Islet of Langerhans (tissue), 1 donor: ENCODE results near the gene ZNF148.

Experiments used
- FAIRE-seq: peaks from one replicate; lab custom pipeline; 2011; peaks lifted over from hg19 to GRCh38; lab: Jason Lieb, UNC

Gene ZNF148

GRCh38 chr3:125332504-125332903 lies 42.6 kb downstream of the ZNF148 start:
- FAIRE-seq, result no peak

DNA sequence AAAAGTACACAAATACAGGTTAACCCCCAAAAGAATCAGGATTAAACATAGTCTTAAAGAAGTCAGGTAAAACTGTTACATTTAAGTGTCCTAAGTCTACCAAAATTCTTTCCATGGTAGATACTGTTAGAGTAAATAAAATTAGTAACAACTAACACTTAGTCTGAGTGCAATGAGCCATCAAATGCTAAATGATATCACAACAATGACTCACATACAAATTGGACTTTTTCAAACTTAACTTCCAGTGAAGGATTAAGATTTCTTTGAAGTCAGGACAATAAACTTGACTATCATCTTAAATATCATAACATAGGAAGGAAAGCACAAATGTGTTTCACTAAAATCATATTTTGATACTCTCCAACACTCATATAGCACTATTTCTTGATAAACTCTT lies 43.9 kb downstream of the ZNF148 start:
- FAIRE-seq, result peak; percentile 90

DNA sequence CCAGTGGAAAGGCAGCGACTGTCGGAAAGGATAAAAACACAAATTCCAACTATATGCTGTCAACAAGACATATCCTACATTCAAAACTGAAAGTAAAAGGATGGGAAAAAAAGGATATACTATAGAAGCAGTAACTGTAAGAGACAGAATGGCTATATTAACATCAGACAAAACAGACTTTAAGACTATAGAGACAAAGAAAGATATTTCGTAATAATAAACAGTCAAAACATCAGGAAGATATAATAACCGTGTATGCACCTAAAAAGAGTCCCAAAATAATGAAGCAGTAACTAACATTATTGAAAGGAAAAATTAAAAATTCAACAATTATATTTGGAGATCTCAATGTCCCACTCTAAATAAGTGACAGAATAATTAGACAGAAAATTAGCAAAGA lies 48.2 kb downstream of the ZNF148 start:
- no peak for FAIRE-seq

DNA sequence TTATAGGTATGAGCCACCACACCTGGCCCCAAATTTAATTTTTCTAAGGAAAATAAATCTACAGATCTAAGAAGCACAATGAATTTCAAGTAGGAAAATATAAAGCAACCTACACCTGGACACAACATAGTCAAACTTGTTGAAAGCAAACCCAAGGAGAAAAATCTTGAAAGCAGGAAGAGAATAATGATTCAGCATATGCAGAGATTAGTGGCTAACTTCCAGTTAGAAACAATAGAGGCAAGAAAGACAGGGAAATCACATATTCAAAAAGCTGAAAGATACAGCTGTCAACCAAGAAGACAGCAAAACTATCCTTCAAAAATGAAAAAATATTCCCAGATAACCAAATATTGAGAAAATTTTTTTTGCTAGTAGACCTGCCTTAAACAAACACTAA lies 49.4 kb downstream of the ZNF148 start:
- no peak for FAIRE-seq

DNA sequence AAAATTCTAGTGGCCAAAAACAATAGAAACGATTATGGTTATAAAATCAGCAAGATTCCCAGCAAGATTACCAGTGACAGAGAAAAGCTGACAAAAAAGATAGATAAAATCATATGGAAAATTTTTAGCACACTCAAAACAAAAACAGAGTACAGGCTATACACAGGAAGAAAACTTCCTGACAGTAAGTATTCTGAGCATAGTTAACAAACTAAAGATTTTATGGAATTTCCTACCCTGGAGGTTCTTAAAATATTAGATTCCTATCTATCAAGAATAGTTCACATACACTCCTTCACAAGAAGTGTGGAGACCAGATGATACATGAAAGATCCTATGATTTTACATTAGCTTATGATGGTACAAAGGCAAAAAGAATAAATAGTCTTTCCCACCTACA lies 50.8 kb downstream of the ZNF148 start:
- FAIRE-seq, result no peak

GRCh38 chr3:125322917-125323316 lies 52.2 kb downstream of the ZNF148 start:
- peak; percentile 77 for FAIRE-seq

- no peak for FAIRE-seq
Observed at GRCh38 chr3:125322166-125322565, 53.0 kb downstream of the ZNF148 start.

GRCh38 chr3:125319765-125320164 lies 55.4 kb downstream of the ZNF148 start:
- no peak for FAIRE-seq

- peak; percentile 58 for FAIRE-seq
Observed at GRCh38 chr3:125318871-125319270, 56.3 kb downstream of the ZNF148 start.

- peak; percentile 91 for FAIRE-seq
Observed at GRCh38 chr3:125318167-125318865, 56.8 kb downstream of the ZNF148 start.

GRCh38 chr3:125317761-125318160 lies 57.4 kb downstream of the ZNF148 start:
- no peak for FAIRE-seq

GRCh38 chr3:125316949-125317348 lies 58.2 kb downstream of the ZNF148 start:
- FAIRE-seq, result no peak

DNA sequence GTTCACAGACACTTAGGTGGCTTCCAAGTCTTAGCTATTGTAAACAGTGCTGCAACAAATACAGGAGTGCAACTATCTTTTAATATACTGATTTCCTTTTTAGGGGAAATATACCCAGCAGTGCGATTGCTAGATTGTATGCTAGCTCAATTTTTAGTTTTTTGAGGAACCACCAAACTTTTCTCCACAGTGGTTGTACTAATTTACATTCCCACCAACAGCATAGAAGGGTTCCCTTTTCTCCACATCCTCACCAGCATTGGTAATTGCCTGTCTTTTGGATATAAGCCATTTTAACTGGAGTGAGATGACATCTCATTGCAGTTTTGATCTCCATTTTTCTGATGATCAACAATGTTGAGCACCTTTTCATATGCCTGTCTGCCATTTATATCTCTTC lies 58.9 kb downstream of the ZNF148 start:
- FAIRE-seq, result no peak

- FAIRE-seq, result no peak
Observed at GRCh38 chr3:125313060-125313635, 62.0 kb downstream of the ZNF148 start.

DNA sequence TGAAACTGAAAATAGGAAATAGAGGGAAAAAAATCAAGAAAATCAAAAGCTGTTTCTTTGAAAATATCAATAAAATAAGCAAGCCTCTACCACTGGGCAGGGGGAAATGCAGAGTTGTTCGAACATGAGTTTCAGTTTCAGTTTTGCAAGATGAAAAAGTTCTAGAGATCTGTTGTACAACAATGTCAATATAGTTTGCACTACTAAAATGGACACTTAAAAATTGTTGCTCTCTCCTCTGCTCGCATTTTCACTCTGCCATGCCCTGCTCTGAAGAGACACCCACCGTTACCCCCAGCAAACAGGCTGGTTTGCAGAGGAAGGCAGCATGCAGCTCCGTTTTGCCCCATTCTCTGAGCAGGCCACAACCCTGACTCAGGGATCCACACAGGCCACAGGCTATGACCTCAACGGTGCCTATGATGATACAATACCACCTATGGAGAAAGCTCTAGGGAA lies 64.5 kb downstream of the ZNF148 start:
- no peak for FAIRE-seq

GRCh38 chr3:125309476-125309875 lies 65.6 kb downstream of the ZNF148 start:
- FAIRE-seq, result no peak

DNA sequence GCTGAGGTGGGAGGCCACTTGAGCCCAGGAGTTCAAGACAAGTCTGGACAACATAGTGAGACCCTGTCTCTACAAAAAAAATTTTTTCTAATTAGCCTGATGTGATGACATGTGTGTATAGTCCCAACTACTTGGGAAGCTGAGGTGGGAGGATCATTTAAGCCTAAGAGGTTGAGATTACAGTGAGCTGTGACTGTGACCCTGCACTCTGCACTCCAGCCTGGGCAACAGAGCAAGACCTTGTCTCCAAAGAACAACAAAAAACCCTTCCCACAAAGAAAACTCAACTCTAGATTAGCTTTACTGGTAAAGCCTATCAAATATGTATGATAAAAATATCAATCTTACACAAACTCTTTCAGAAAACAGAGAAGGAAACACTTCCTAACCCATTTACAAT lies 68.5 kb downstream of the ZNF148 start:
- no peak for FAIRE-seq

GRCh38 chr3:125302932-125303331 lies 72.2 kb downstream of the ZNF148 start:
- FAIRE-seq, result no peak

- no peak for FAIRE-seq
Observed at GRCh38 chr3:125300416-125300815, 74.7 kb downstream of the ZNF148 start.

- FAIRE-seq, result no peak
Observed at GRCh38 chr3:125294411-125294810, 80.7 kb downstream of the ZNF148 start.

- no peak for FAIRE-seq
Observed at GRCh38 chr3:125292015-125292414, 83.1 kb downstream of the ZNF148 start.

DNA sequence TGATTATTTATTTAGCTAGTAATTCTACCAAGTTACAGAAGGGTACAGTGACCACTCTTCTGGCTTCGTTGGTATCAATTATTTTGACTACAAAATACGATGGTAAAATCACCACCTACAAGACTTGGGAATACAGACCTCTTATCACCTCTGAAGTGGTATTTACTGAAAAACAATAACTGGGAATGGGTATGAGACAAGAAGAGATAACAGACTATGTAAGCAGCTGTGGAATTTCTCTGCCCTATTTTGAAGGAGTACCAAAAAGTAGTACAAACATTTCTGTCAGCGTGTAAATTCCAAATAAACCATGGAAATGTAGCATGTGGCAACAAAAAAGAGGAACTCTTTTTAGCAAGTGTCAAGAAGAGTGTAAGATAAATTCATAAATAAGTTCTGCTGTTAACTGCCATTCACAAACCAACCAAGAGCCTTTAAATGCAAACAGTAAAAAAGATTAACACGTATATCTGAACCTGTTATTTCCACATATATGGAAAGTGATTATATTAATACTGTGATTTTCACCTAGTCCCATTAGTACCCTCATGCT lies 85.6 kb downstream of the ZNF148 start:
- FAIRE-seq, result no peak

GRCh38 chr3:125287248-125287647 lies 87.9 kb downstream of the ZNF148 start:
- no peak for FAIRE-seq

GRCh38 chr3:125281381-125281780 lies 93.7 kb downstream of the ZNF148 start:
- no peak for FAIRE-seq
